Measurements from ENCODE around the gene DUSP1. TPM values are rescaled to one million over a fixed set of nuclear protein-coding genes. Genes with fewer than 3 reads are reported as not detected.

The DUSP1 gene, protein sequence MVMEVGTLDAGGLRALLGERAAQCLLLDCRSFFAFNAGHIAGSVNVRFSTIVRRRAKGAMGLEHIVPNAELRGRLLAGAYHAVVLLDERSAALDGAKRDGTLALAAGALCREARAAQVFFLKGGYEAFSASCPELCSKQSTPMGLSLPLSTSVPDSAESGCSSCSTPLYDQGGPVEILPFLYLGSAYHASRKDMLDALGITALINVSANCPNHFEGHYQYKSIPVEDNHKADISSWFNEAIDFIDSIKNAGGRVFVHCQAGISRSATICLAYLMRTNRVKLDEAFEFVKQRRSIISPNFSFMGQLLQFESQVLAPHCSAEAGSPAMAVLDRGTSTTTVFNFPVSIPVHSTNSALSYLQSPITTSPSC
- total RNA-seq (2013; cell fraction: nucleolus; rRNA removed), result 9.4 and 10.7 TPM in 2 replicates
- total RNA-seq (2014; rRNA removed), result 5.8 and 6.2 TPM in 2 replicates
- total RNA-seq (2014; rRNA removed; fragmentation: Illumina TruSeq; extraction: Trizol), result 2.0 and 2.5 TPM in 2 replicates
- total RNA-seq (2021), result 5.0 and 5.3 TPM in 2 replicates
- 2.1 TPM for polyA plus RNA-seq (2011; ENCODE audit: low read depth)
- polyA plus RNA-seq (2011; rRNA removed), result 3.0 and 4.0 TPM in 2 replicates
- polyA plus RNA-seq (2011; cell fraction: cytosol; rRNA removed), result 4.7 and 5.6 TPM in 2 replicates
- 7.0 and 8.8 TPM in 2 replicates for polyA plus RNA-seq (2011; cell fraction: nucleus; rRNA removed)
- 4.9 and 5.3 TPM in 2 replicates for polyA plus RNA-seq (2012)
- 1.0 and 2.0 TPM in 2 replicates for polyA plus RNA-seq (2014; fragmentation: Illumina TruSeq; extraction: Trizol)
- polyA plus RNA-seq (2014; fragmentation: Nextera tagmentation; extraction: Ambion mirVana), result 1 to 10 TPM; 1.4 to 1.9 TPM
- 3.5 and 4.1 TPM in 2 replicates for polyA plus RNA-seq (2014; rRNA removed)
- 1 to 10 TPM; 3.9 to 5.4 TPM for polyA plus RNA-seq (2016; fragmentation: Nextera tagmentation; extraction: Ambion mirVana)
- polyA minus RNA-seq (2011; rRNA and poly(A)+ RNA removed), result 5.9 and 9.3 TPM in 2 replicates
- polyA minus RNA-seq (2011; cell fraction: cytosol; rRNA and poly(A)+ RNA removed), result 4.9 and 5.3 TPM in 2 replicates
- 12.6 and 13.6 TPM in 2 replicates for polyA minus RNA-seq (2011; cell fraction: nucleus; rRNA and poly(A)+ RNA removed)
- Bru-seq, nascent RNA, result percentile 98 among the genes with signal in this experiment
- BruChase-seq, experiment 1, labeled RNA remaining after a 6-hour chase, result percentile 64 among the genes with signal in this experiment
- percentile 79 among the genes with signal in this experiment for BruChase-seq, experiment 2, labeled RNA remaining after a 2-hour chase
- long read RNA-seq, experiment 1, partial matches to known transcripts, result 0 of 5 reads
- long read RNA-seq, experiment 1, other reads (novel, unspliced or antisense), result 1 of 5 reads
- long read RNA-seq, experiment 2, partial matches to known transcripts, result 2 of 3 reads
- long read RNA-seq, experiment 2, other reads (novel, unspliced or antisense), result 0 of 3 reads

DNA sequence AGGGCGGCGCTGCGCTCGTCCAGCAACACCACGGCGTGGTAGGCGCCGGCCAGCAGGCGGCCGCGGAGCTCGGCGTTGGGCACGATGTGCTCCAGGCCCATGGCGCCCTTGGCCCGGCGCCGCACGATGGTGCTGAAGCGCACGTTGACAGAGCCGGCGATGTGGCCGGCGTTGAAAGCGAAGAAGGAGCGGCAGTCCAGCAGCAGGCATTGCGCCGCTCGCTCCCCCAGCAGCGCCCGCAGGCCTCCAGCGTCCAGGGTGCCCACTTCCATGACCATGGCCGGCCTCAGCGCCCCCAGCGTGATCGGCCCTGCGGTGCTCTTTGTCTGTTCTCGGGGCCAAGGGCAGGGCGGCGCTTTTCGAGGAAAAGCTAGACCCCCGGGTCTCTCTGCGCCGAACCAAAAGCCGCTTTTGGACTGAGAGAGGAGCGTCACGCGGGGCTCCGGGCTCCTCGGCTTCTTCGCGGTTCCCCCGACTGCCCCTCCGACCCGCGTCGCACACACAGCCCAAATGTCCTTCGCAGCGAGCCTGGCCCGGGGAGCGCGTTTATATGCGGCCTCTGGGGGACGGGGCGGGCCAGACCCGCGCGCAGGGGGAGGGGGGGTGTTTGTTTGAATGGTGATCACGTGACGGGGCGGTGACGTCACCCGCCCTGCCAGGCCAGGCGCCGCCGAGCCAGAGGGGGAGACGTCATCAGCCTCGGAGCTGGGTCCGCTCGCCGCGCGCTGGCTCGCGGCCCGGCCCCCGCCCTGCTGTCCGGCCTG lies at the start of gene DUSP1:
Gene DUSP1 (minus strand): TSS at position 521 of the 764 bp plus-strand sequence. CDS start 243 bp downstream, at position 278.
- no peaks in the 10 kb centered on the region for H3K36me3 ChIP-seq (ENCODE audit: control insufficient read depth in 2 of 2, insufficient read depth in 2 of 2, low read length in 1 of 2)
- intact Hi-C loops (cut with micrococcal nuclease; ENCODE audit: unreplicated experiment) (loop anchor here (1.0 to 10.0 kb wide), 7 partner anchors 36 to 659 kb away; partner anchors contain the start of genes CREBRF and ERGIC1), in situ Hi-C loops (cut with MboI) (no loop called here)
- RAD21 ChIA-PET (ENCODE audit: unreplicated experiment), result interaction anchor here (0.6 to 4.1 kb wide), 13 partner anchors 30 to 161 kb away, joined by 3 to 35 read pairs (median 9); no protein-coding TSS in a partner anchor
- peak within 1 kb of the TSS; percentile 62 for H3K9ac ChIP-seq (ENCODE audit: control insufficient read depth, insufficient read depth, low read length)
- SMC1A ChIA-PET (ENCODE audit: uncharacterized antibody, unreplicated experiment), result interaction anchor here (1.0 to 4.6 kb wide), 9 partner anchors 18 to 161 kb away, joined by 3 to 33 read pairs (median 6); partner anchors contain the start of gene ERGIC1
- H3K9me3 ChIP-seq (replicated peaks; ENCODE audit: control insufficient read depth, insufficient read depth, low read length), result no peaks in the 10 kb centered on the region
- DNase-seq (ENCODE audit: low read depth, low spot score), result no peak
- H2AFZ ChIP-seq (ENCODE audit: control insufficient read depth, low read depth, low read length), result peak within 1 kb of the TSS; percentile 77
- H3K27me3 ChIP-seq (replicated peaks in 1 of 2; ENCODE audit: control insufficient read depth in 2 of 2, insufficient read depth in 2 of 2, low read length in 1 of 2), result no peaks in the 10 kb centered on the region
- peaks cover 9% of the 10 kb centered on the region for H3K79me2 ChIP-seq (ENCODE audit: control insufficient read depth, insufficient read depth, low read length)
- CTCF ChIA-PET, result interaction anchor here (0.7 to 4.7 kb wide), 14 partner anchors 10 to 162 kb away, joined by 3 to 44 read pairs (median 12); no protein-coding TSS in a partner anchor
- no peaks in the 10 kb centered on the region for H4K20me1 ChIP-seq (ENCODE audit: control insufficient read depth, insufficient read depth)
- H3K4me2 ChIP-seq (ENCODE audit: control insufficient read depth, insufficient read depth), result peak within 1 kb of the TSS; percentile 98
- peak; percentile 76 for ATAC-seq
- WGBS (ENCODE audit: insufficient coverage, insufficient replicate concordance, low lambda C conversion rate, missing lambda C conversion rate), result under 1% methylated on average over 77 of the region's 89 CpGs
- POLR2A ChIA-PET, result interaction anchor here (0.5 to 3.9 kb wide), 9 partner anchors 11 to 552 kb away, joined by 3 to 45 read pairs (median 4); no protein-coding TSS in a partner anchor
- no TSS peak for BruUV-seq (replicated peaks)
- FAIRE-seq, result peak; percentile 88
- H3K27ac ChIP-seq (ENCODE audit: control insufficient read depth, insufficient read depth), result peak within 1 kb of the TSS; percentile 72
- peaks cover 23% of the 10 kb centered on the region for H3K4me1 ChIP-seq (ENCODE audit: control insufficient read depth, insufficient read depth, low read length)
- peak within 1 kb of the TSS; percentile 73 for H3K4me3 ChIP-seq
- TF ChIP-seq ZBTB11 (CRISPR knock-in tag; IDR thresholded peaks at IDR 0.05) (0 out of 2 replicates have a peak, but pooled peaks have one; percentile 40), ESRRA (IDR thresholded peaks at IDR 0.05; ENCODE audit: low read length) (no peak), NFXL1 (IDR thresholded peaks at IDR 0.05; ENCODE audit: borderline replicate concordance) (no peak), BRCA1 (IDR thresholded peaks at IDR 0.05; ENCODE audit: low read depth, low read length) (no peak), E2F8 (IDR thresholded peaks at IDR 0.05; ENCODE audit: low read depth, partially characterized antibody) (no peak), TAF1 (IDR thresholded peaks at IDR 0.05; ENCODE audit: borderline replicate concordance, low read depth, low read length) (peak; percentile 79), NR2F1 (conservative IDR thresholded peaks at IDR 0.05) (peak; percentile 59), GATAD2B (conservative IDR thresholded peaks at IDR 0.05; ENCODE audit: low read depth) (peak; percentile 94), TARDBP (IDR thresholded peaks at IDR 0.05; ENCODE audit: borderline replicate concordance) (no peak), HDAC2 (IDR thresholded peaks at IDR 0.05) (no peak), FOXM1 (IDR thresholded peaks at IDR 0.05; ENCODE audit: low read depth, low read length) (no peak)

Measured in GM12878 (cell line).